DOHH2 (cell line): ENCODE measurements around the gene AP3D1.
"Not testable (repeated sequence)": the region's sequence is repeated elsewhere in the genome, so short reads cannot be mapped to it uniquely, and the experiment has no call there.

ENCODE experiments used
- H3F3A ChIP-seq: fragments of 200-600 bp; sonication (generic), shearing (Covaris generic); 2 replicates; pipeline ENCODE4 v1.6.0; 2016; ENCODE audit warnings: antibody characterized with exemption, mild to moderate bottlenecking; ENCODE audit not compliant: control insufficient read depth, insufficient read depth
- H3K27ac ChIP-seq: fragments of 200-600 bp; sonication (generic); 2 replicates; pipeline ENCODE4 v1.5.1; 2014; ENCODE audit warnings: low read depth, mild to moderate bottlenecking, low read length, moderate library complexity
- H3K27me3 ChIP-seq: fragments of 200-600 bp; sonication (generic); 2 replicates; pipeline ENCODE4 v1.6.1; 2014; ENCODE audit warnings: mild to moderate bottlenecking, low read length, mixed read lengths; ENCODE audit not compliant: control insufficient read depth
- H3K36me3 ChIP-seq: fragments of 200-600 bp; sonication (generic); 2 replicates; pipeline ENCODE4 v1.6.1; 2014; ENCODE audit warnings: mild to moderate bottlenecking, low read length, moderate library complexity, mixed read lengths; ENCODE audit not compliant: control insufficient read depth
- H3K4me1 ChIP-seq: fragments of 200-600 bp; sonication (generic); 2 replicates; pipeline ENCODE4 v1.6.1; 2014; ENCODE audit warnings: mild to moderate bottlenecking, low read length, mixed read lengths; ENCODE audit not compliant: control insufficient read depth
- H3K4me2 ChIP-seq: fragments of 200-600 bp; sonication (generic); 2 replicates; pipeline ENCODE4 v1.6.0; 2014; ENCODE audit warnings: mild to moderate bottlenecking, low read length, moderate library complexity
- H3K4me3 ChIP-seq: fragments of 200-600 bp; sonication (generic); 2 replicates; pipeline ENCODE4 v1.5.1; 2014; ENCODE audit warnings: mild to moderate bottlenecking, low read length, mixed read lengths
- H3K79me2 ChIP-seq: fragments of 200-600 bp; sonication (generic); 2 replicates; pipeline ENCODE4 v1.6.1; 2014; ENCODE audit warnings: mild to moderate bottlenecking, low read length, mixed read lengths; ENCODE audit not compliant: control insufficient read depth
- H3K9me2 ChIP-seq: fragments of 200-600 bp; sonication (generic); replicated peaks from 2 replicates; pipeline ENCODE4 v1.6.1; 2014; ENCODE audit warnings: mild to moderate bottlenecking, low read length, mixed read lengths; ENCODE audit not compliant: control insufficient read depth
- H3K9me3 ChIP-seq: fragments of 200-600 bp; sonication (generic); 2 replicates; pipeline ENCODE4 v1.6.1; 2014; ENCODE audit warnings: antibody characterized with exemption, low read length, mixed read lengths; ENCODE audit not compliant: control insufficient read depth, insufficient read depth
- H4K20me1 ChIP-seq: fragments of 200-600 bp; sonication (generic); 2 replicates; pipeline ENCODE4 v1.6.0; 2014; ENCODE audit warnings: low read depth, mild to moderate bottlenecking, antibody characterized with exemption, low read length, moderate library complexity; ENCODE audit not compliant: control insufficient read depth, insufficient read depth
- EZH2phosphoT487 ChIP-seq: fragments of 200-600 bp; sonication (generic); IDR thresholded peaks from 2 replicates; pipeline ENCODE4 v1.6.1; 2017; ENCODE audit warnings: borderline replicate concordance, mild to moderate bottlenecking, antibody characterized with exemption, low read length, moderate library complexity, mixed read lengths
- TF ChIP-seq, protein P1 (sequence below): fragments of 200-600 bp; sonication (generic); IDR thresholded peaks from one replicate; pipeline ENCODE4 v1.5.1; 2014; ENCODE audit warnings: antibody characterized with exemption, mild to moderate bottlenecking, low read depth, low read length; ENCODE audit not compliant: poor library complexity, severe bottlenecking

The AP3D1 gene

DNA sequence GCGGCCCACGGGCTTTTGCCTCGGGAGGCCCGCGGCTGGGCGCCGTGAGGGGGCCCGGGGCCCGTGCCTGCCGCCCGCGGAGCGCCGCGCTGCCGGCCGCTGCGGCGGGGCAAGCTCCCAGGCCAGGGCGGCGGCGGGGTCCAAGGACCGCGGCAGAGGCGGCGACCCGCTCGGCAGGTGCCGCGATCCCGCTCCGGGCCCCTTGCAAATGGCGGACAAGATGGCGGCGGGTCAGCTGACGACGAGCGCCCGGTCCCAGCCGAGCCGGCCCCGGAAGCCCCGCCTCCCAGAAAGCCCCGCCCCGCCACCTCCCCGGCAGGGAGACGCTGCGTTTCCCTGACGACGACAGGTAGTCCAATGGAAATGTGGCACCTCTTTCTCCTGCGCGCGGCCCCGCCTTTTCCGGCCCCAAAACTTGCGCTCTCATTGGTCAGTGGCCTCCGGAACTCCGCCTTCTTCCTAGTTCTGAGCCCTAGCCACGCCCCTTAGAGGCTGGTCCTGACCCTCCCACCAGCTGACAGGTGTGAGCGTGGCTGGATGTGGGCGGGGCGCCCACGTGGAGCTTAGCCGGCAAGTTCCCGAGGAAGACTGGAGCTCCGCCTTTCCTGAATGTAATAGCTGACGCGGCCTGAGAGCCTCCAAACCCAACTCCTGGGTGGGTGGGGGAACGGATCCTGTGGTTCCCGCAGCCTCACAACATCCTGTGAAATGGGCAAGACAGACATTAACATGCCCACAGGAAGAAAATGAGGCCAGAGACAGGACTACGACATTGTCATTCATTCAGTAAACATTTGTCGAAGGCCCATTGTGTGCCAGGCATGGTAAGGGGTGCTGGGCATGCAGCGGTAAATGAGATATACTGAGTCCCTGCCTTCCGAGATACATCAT, at the start of gene AP3D1:
AP3D1 (minus strand) TSS at position 228 of the 891 bp plus-strand sequence. CDS start 232 bp downstream, outside the sequence.
- Histone ChIP-seq H3K4me2 (peak within 1 kb of the TSS; percentile 97), H3K36me3 (peaks cover 12% of the 10 kb centered on the region), H3K9me2 (no peaks in the 10 kb centered on the region), H3K9me3 (no peaks in the 10 kb centered on the region), H3K4me3 (peak within 1 kb of the TSS; percentile 100), H3F3A (no peaks in the 10 kb centered on the region), H4K20me1 (peaks cover 10% of the 10 kb centered on the region; the same call in 1 of the 2 replicates), H3K4me1 (peaks cover 30% of the 10 kb centered on the region), H3K27me3 (no peaks in the 10 kb centered on the region), H3K27ac (peak within 1 kb of the TSS; percentile 28), H3K79me2 (peaks cover 46% of the 10 kb centered on the region)
- TF ChIP-seq EZH2phosphoT487 = no peak
- TF ChIP-seq, protein P1, sequence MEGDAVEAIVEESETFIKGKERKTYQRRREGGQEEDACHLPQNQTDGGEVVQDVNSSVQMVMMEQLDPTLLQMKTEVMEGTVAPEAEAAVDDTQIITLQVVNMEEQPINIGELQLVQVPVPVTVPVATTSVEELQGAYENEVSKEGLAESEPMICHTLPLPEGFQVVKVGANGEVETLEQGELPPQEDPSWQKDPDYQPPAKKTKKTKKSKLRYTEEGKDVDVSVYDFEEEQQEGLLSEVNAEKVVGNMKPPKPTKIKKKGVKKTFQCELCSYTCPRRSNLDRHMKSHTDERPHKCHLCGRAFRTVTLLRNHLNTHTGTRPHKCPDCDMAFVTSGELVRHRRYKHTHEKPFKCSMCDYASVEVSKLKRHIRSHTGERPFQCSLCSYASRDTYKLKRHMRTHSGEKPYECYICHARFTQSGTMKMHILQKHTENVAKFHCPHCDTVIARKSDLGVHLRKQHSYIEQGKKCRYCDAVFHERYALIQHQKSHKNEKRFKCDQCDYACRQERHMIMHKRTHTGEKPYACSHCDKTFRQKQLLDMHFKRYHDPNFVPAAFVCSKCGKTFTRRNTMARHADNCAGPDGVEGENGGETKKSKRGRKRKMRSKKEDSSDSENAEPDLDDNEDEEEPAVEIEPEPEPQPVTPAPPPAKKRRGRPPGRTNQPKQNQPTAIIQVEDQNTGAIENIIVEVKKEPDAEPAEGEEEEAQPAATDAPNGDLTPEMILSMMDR = no peak

DNA sequence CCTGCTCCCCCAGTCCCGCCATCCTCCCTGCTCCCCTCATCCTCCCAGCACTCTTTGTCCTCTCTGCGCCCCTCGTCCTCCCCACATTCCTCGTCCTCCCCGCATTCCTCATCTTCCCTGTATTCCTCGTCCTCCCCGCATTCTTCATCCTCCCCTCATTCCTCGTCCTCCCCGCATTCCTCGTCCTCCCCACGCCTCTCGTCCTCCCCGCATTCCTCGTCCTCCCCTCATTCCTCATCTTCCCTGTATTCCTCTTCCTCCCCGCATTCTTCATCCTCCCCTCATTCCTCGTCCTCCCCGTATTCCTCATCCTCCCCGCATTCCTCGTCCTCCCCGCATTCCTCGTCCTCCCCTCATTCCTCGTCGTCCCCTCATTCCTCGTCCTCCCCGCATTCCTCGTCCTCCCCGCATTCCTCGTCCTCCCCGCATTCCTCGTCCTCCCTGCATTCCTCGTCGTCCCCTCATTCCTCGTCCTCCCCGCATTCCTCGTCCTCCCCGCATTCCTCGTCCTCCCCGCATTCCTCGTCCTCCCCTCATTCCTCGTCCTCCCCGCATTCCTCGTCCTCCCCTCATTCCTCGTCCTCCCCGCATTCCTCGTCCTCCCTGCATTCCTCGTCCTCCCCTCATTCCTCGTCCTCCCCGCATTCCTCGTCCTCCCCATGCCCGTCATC, 49.4 kb upstream of the AP3D1 start:
- not testable (repeated sequence) for H3K27ac ChIP-seq, H3K4me1 ChIP-seq, H3F3A ChIP-seq, H3K4me2 ChIP-seq, H3K4me3 ChIP-seq, H3K27me3 ChIP-seq, H3K9me3 ChIP-seq, H4K20me1 ChIP-seq, H3K9me2 ChIP-seq
- peaks cover 65% of the 10 kb centered on the region for H3K36me3 ChIP-seq
- H3K79me2 ChIP-seq = peaks cover 40% of the 10 kb centered on the region

DNA sequence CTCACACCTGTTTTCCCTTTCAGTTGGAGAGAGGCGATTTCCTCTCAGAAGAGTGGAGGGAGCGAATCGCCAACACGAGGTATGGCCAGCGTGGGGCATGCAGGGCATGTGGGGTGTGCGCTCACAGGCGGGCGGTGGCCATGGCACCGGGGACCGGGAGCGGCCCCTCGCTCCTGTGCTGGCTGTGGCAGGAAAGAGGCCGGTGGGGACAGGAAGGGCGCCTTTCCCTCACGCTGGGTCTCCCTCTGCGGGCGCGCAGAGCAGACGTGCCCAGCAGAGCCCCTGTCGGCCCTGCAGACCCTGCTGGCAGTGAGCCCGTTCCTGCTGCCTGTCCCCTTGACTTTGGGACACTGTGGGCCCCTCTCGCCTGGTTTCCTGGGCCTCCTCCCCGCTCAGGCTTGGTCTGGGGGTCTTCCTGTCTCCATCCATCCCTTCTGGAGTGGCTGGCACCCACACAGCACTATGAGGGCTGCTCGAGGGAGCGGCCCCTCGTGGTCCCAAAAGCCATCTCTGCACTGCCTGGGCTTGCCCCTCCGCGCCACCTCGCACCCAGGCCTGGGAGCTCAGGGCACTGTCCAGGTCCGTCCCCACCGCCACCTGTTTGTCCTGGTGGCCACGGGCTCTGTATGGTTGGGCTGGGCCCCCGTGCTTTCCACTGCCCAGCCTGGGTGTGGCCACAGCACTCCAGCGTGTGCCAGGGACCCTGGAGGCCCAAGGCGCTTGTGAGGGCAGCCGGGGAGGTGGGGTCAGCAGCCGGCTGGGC, 48.7 kb upstream of the AP3D1 start:
- TF ChIP-seq, protein P1 = no peak
- TF ChIP-seq EZH2phosphoT487 = no peak
- no peaks in the 10 kb centered on the region for H3K9me2 ChIP-seq
- no peaks in the 10 kb centered on the region for H3K9me3 ChIP-seq
- H4K20me1 ChIP-seq = no peaks in the 10 kb centered on the region; the same call in 1 of the 2 replicates
- H3K36me3 ChIP-seq = peaks cover 68% of the 10 kb centered on the region
- no peaks in the 10 kb centered on the region for H3K4me1 ChIP-seq
- no peak overlapping the region for H3K4me3 ChIP-seq
- no peaks in the 10 kb centered on the region for H3F3A ChIP-seq
- H3K27me3 ChIP-seq = no peaks in the 10 kb centered on the region
- no peak overlapping the region for H3K27ac ChIP-seq
- H3K4me2 ChIP-seq = no peak overlapping the region
- peaks cover 47% of the 10 kb centered on the region for H3K79me2 ChIP-seq
